ENCODE data around the gene COPG2.

GRCh38 chr7:130615583-130615982 is 53.0 kb downstream of the COPG2 start:
- TF ChIP-seq CTCF (IDR thresholded peaks at IDR 0.05) (no peak), POLR2A (IDR thresholded peaks at IDR 0.05) (no peak)

All from transverse colon (tissue), 3 donors.